IMR-90 (cell line): ENCODE data around the gene LTF. TPM values are rescaled to one million over a fixed set of nuclear protein-coding genes. Genes with fewer than 3 reads are reported as not detected.

ENCODE experiments used
- ATAC-seq: fragments of 200-7000 bp; cut with Tn5 transposase; 2 replicates; pipeline ENCODE4 v1.9.1; 2020; ENCODE audit warnings: low read depth, mild to moderate bottlenecking, moderate library complexity
- BruUV-seq: library from RNA; stranded (reverse); fragments of 400-500 nt; replicated peaks from 2 replicates; lab custom pipeline; 2021; lab: Mats Ljungman, UMichigan
- CTCF ChIA-PET: fragments of 300-600 bp; formaldehyde crosslinking; extraction: SDS; loops from one replicate; lab custom pipeline; 2021; ENCODE audit warnings: antibody characterized with exemption; lab: Yijun Ruan, JAX
- POLR2A ChIA-PET: fragments of 300-600 bp; sonication (Branson Sonifier 250); formaldehyde crosslinking; loops from one replicate; lab custom pipeline; 2022; ENCODE audit warnings: antibody characterized with exemption; ENCODE audit not compliant: unreplicated experiment; lab: Charles Lee
- DNase-seq: peaks from one replicate; pipeline ENCODE4 v3.0.0; 2013
- H2AFZ ChIP-seq: replicated peaks from 2 replicates; pipeline ENCODE3; 2013; ENCODE audit warnings: low read length, mild to moderate bottlenecking; ENCODE audit not compliant: poor library complexity
- H2AK5ac ChIP-seq: 2 replicates; pipeline ENCODE4 v1.6.1; 2013; ENCODE audit warnings: low read depth, low read length, inconsistent platforms
- H2AK9ac ChIP-seq: replicated peaks from 2 replicates; pipeline ENCODE3; 2013; ENCODE audit warnings: mild to moderate bottlenecking, low read depth, low read length, moderate library complexity; ENCODE audit not compliant: poor library complexity
- H2BK120ac ChIP-seq: 2 replicates; pipeline ENCODE4 v1.6.1; 2013; ENCODE audit warnings: low read depth, low read length, inconsistent platforms
- H2BK15ac ChIP-seq: 3 replicates; pipeline ENCODE4 v1.6.1; 2013; ENCODE audit warnings: low read depth, low read length, inconsistent platforms
- H2BK20ac ChIP-seq: 2 replicates; pipeline ENCODE4 v1.6.1; 2013; ENCODE audit warnings: low read depth, mild to moderate bottlenecking, inconsistent platforms, low read length, moderate library complexity
- H2BK5ac ChIP-seq: 2 replicates; pipeline ENCODE4 v1.6.1; 2013; ENCODE audit warnings: mild to moderate bottlenecking, low read depth, low read length, inconsistent platforms; ENCODE audit not compliant: poor library complexity, severe bottlenecking
- H3K14ac ChIP-seq: replicated peaks from 2 replicates; pipeline ENCODE4 v1.6.1; 2013; ENCODE audit warnings: low read depth, low read length, inconsistent platforms
- H3K18ac ChIP-seq: 2 replicates; pipeline ENCODE4 v1.6.1; 2013; ENCODE audit warnings: low read depth, low read length, control low read depth
- H3K23ac ChIP-seq: 2 replicates; pipeline ENCODE4 v1.6.1; 2013; ENCODE audit warnings: low read depth, low read length, inconsistent platforms
- H3K27ac ChIP-seq: 2 replicates; pipeline ENCODE4 v1.5.1; 2013; ENCODE audit warnings: mild to moderate bottlenecking, control low read depth, low read length; ENCODE audit not compliant: insufficient read depth
- H3K27me3 ChIP-seq: 2 replicates; pipeline ENCODE4 v1.6.1; 2013; ENCODE audit warnings: low read length; ENCODE audit not compliant: control insufficient read depth, insufficient read depth
- H3K36me3 ChIP-seq: 2 replicates; pipeline ENCODE4 v1.6.1; 2013; ENCODE audit warnings: low read length, mixed read lengths; ENCODE audit not compliant: control insufficient read depth, insufficient read depth
- H3K4ac ChIP-seq: 2 replicates; pipeline ENCODE4 v1.6.1; 2013; ENCODE audit warnings: low read depth, low read length, inconsistent platforms
- H3K4me1 ChIP-seq: 2 replicates; pipeline ENCODE4 v1.6.1; 2013; ENCODE audit warnings: low read length, mixed read lengths; ENCODE audit not compliant: control insufficient read depth, insufficient read depth
- H3K4me2 ChIP-seq: 2 replicates; pipeline ENCODE4 v1.6.1; 2013; ENCODE audit warnings: low read depth, mild to moderate bottlenecking, control low read depth, low read length, moderate library complexity
- H3K4me3 ChIP-seq: 2 replicates; pipeline ENCODE4 v1.5.1; 2013; ENCODE audit warnings: low read depth, mild to moderate bottlenecking, control low read depth, low read length, moderate library complexity; ENCODE audit not compliant: insufficient read depth
- H3K56ac ChIP-seq: 2 replicates; pipeline ENCODE4 v1.6.1; 2013; ENCODE audit warnings: low read length, inconsistent platforms; ENCODE audit not compliant: insufficient read depth; ENCODE audit errors: extremely low read depth
- H3K79me1 ChIP-seq, 2 experiments: 2 replicates each; pipeline ENCODE4 v1.6.1; 2013; ENCODE audit warnings: low read length in 2 of 2, inconsistent platforms in 1 of 2, low read depth in 1 of 2
- H3K9ac ChIP-seq: 2 replicates; pipeline ENCODE4 v1.6.1; 2013; ENCODE audit warnings: low read depth, low read length, control low read depth
- H3K9me1 ChIP-seq: 2 replicates; pipeline ENCODE4 v1.6.1; 2013; ENCODE audit warnings: low read length, inconsistent platforms; ENCODE audit not compliant: insufficient read depth
- H3K9me3 ChIP-seq: 2 replicates; pipeline ENCODE4 v1.6.1; 2013; ENCODE audit warnings: low read length; ENCODE audit not compliant: control insufficient read depth, insufficient read depth
- H4K20me1 ChIP-seq: 2 replicates; pipeline ENCODE4 v1.6.1; 2013; ENCODE audit warnings: low read length, inconsistent platforms; ENCODE audit not compliant: insufficient read depth
- H4K5ac ChIP-seq: 2 replicates; pipeline ENCODE4 v1.6.1; 2013; ENCODE audit warnings: mild to moderate bottlenecking, low read depth, low read length, control low read depth
- H4K8ac ChIP-seq, 2 experiments: 2 replicates each; pipeline ENCODE4 v1.6.1; 2013; ENCODE audit warnings: low read depth in 2 of 2, low read length in 2 of 2, control low read depth in 1 of 2, inconsistent platforms in 1 of 2
- H4K91ac ChIP-seq: 2 replicates; pipeline ENCODE4 v1.6.1; 2013; ENCODE audit warnings: low read depth, low read length, inconsistent platforms; ENCODE audit not compliant: insufficient read depth
- BHLHE40 ChIP-seq: fragments of 150-350 bp; IDR thresholded peaks from 2 replicates; pipeline ENCODE4 v1.6.1; 2016; ENCODE audit warnings: mild to moderate bottlenecking, low read depth, low read length
- CEBPB ChIP-seq: IDR thresholded peaks from 2 replicates; pipeline ENCODE4 v1.6.1; 2012; ENCODE audit warnings: low read depth, low read length, improper control_type of control experiment
- MAFK ChIP-seq: IDR thresholded peaks from 2 replicates; pipeline ENCODE4 v1.6.1; 2012; ENCODE audit warnings: low read depth, low read length, improper control_type of control experiment
- MXI1 ChIP-seq: IDR thresholded peaks from 2 replicates; pipeline ENCODE4 v1.6.1; 2012; ENCODE audit warnings: low read depth, mild to moderate bottlenecking, low read length, moderate library complexity, borderline replicate concordance
- NFE2L2 ChIP-seq: fragments of 150-350 bp; IDR thresholded peaks from 2 replicates; pipeline ENCODE4 v1.6.1; 2016; ENCODE audit warnings: low read depth, mild to moderate bottlenecking, low read length
- POLR2A ChIP-seq: IDR thresholded peaks from 2 replicates; pipeline ENCODE4 v1.6.1; 2012; ENCODE audit warnings: mild to moderate bottlenecking, low read depth, low read length
- whole genome bisulfite sequencing, 2 experiments: methylation state at CpG; one replicate each; pipeline versions ENCODE4 v1.1.5 to v1.1.7; 2013; ENCODE audit warnings: missing lambda C conversion rate in 2 of 2; ENCODE audit not compliant: insufficient read length in 1 of 2; ENCODE audit errors: extremely low coverage in 2 of 2; 5-methylcytosine and 5-hydroxymethylcytosine counted together
- dilution Hi-C: fragments of 300-500 bp; cut with HindIII; formaldehyde crosslinking; loops from one replicate; pipeline ENCODE4 v1.14.3; 2018; ENCODE audit warnings: low sequenced_read_pairs; ENCODE audit not compliant: unreplicated experiment
- in situ Hi-C: fragments of 300-500 bp; cut with MboI; formaldehyde crosslinking; loops from 3 replicates; pipeline ENCODE4 v1.14.3; 2019; ENCODE audit warnings: low sequenced_read_pairs, inconsistent platforms, mixed read lengths
- intact Hi-C: fragments of 100-400 bp; cut with micrococcal nuclease; formaldehyde crosslinking; loops from 2 replicates; pipeline ENCODE4 v1.10.0; 2022
- polyA plus RNA-seq, 3 experiments: library from polyadenylated mRNA; depleted of rRNA; stranded (reverse); fragments of >200 nt; gene quantifications; 2 replicates each; pipeline ENCODE4 v1.2.3, GENCODE V29; 2012; ENCODE audit warnings: low replicate concordance in 1 of 3
- total RNA-seq: library from RNA; depleted of rRNA; stranded (reverse); fragments of >200 nt; gene quantifications from 2 replicates; pipeline ENCODE4 v1.2.3, GENCODE V29; 2012
- TF ChIP-seq, protein P1 (sequence below): fragments of 150-350 bp; IDR thresholded peaks from 2 replicates; pipeline ENCODE4 v1.6.1; 2017; ENCODE audit warnings: mild to moderate bottlenecking, antibody characterized with exemption, low read length, low read depth

Gene LTF
- total and polyA plus RNA-seq, 2 of the 4 experiments (the other 2 are of a cell fraction): not detected

- Histone ChIP-seq H3K14ac (no peak overlapping the region), H3K27me3 (peaks cover 11% of the 10 kb centered on the region), H3K9me3 (peaks cover 2% of the 10 kb centered on the region; the same call in 1 of the 2 replicates), H2BK15ac (no peak overlapping the region), H3K4me1 (peaks cover 4% of the 10 kb centered on the region), H2BK5ac (no peak overlapping the region), H2BK120ac (no peak overlapping the region), H3K36me3 (no peaks in the 10 kb centered on the region), H3K27ac (no peak overlapping the region), H3K9ac (no peak overlapping the region), H3K4ac (no peak overlapping the region), H3K4me3 (no peak overlapping the region), H3K18ac (peak overlapping the region; percentile 5; the same call in 1 of the 2 replicates), H4K8ac (no peak overlapping the region), H4K91ac (no peak overlapping the region), H3K9me1 (no peaks in the 10 kb centered on the region), H4K5ac (no peak overlapping the region), H2BK20ac (no peak overlapping the region), H2AFZ (no peak overlapping the region), H3K4me2 (no peak overlapping the region), H3K79me1 (no peaks in the 10 kb centered on the region), H2AK5ac (no peak overlapping the region), H3K23ac (no peak overlapping the region), H2AK9ac (no peak overlapping the region), H3K56ac (no peak overlapping the region), H4K20me1 (no peaks in the 10 kb centered on the region)
- DNase-seq (peak; percentile 47), ATAC-seq (peak; percentile 37; the same call in 1 of the 2 replicates)
- dilution Hi-C loops: no loop called here
- intact Hi-C loops: no loop called here
- POLR2A ChIA-PET: no interaction called here
- WGBS, 2 experiments: 88% methylated on average over 3 of the region's 8 CpGs; no CpG with 5 or more reads in 1 of the 2 experiments
- CTCF ChIA-PET: no interaction called here
- TF ChIP-seq MAFK (no peak), BHLHE40 (no peak), CEBPB (peak; percentile 77), POLR2A (no peak), MXI1 (no peak), NFE2L2 (no peak)
- TF ChIP-seq, protein P1, sequence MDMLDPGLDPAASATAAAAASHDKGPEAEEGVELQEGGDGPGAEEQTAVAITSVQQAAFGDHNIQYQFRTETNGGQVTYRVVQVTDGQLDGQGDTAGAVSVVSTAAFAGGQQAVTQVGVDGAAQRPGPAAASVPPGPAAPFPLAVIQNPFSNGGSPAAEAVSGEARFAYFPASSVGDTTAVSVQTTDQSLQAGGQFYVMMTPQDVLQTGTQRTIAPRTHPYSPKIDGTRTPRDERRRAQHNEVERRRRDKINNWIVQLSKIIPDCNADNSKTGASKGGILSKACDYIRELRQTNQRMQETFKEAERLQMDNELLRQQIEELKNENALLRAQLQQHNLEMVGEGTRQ: no peak
- no TSS peak for BruUV-seq
- in situ Hi-C loops: no loop called here
These were observed 70.9 kb downstream of the LTF start for GRCh38 chr3:46393554-46394434.
